NAMALWA (cell line): ENCODE data around the gene DNPEP.

Experiments
- DNase-seq: peaks from one replicate; pipeline ENCODE4 v3.0.0-alpha.2; 2015; ENCODE audit warnings: low spot score

The DNPEP gene

DNA sequence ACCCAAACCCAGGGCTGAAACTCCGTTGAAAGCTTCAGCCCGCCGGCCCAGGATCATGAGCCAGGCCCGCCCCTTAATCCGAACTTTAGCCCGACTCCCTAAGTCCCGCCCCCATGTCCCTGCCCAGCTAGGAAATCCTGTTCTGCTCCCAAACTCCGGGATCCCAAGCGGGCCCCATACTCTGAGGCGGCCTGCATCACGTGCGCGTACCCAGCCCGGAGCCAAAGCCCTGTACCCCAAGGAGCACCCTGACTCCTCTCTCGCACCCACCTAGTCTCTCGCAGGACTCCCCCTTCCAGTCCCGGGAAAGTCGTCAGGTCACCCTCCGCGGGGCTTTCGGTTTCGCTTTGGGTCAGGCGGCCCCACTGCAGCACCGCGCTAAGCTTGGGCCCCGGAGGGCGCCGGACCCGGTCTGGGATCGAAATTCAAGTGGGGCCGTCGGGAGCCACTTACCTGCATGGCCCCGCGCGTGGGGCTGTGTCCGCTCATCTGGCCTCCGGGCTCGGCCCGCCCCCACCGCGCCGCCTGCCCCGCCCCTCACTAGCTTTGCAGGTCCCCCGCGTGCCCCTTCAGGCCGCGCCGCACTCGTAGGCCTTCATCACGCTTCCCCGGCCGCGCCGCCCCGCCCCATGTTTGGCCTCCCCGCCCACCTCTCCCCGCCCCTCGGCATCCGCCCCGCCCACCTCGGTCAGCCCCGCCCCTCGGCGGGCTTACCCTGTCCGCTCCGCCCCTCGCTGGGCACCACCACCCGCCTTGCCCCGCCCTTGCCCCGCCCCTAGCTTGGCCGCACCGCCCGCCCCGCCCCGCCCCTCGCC is at the start of gene DNPEP:
TSS of gene DNPEP (minus strand) at position 607 of the 815 bp plus-strand sequence. CDS start at position 489, 118 bp downstream.
- peak; percentile 89 for DNase-seq

- no peak for DNase-seq
Measured at GRCh38 chr2:219437141-219437540, 49.4 kb upstream of the DNPEP start.

GRCh38 chr2:219436491-219436890 is 48.8 kb upstream of the DNPEP start:
- no peak for DNase-seq

DNA sequence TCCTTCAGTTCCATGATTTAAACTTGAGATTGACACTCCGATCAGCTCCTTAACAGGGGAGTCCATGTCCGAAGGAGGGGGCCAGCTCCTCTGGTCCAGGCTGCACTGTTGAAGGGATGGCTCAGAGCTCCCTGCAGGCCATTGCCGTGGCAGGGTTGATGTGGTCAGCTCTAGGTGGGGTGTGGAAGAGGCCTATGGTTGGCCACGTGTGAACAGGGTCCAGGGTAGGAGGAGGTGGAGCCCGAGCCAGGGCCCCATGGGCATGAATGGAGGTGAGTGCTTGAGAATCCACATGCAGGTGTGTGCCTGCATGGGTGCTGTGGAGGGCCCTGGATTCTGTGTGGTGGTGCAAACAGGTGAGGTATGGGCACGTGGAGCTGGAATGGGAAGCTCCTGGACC is 48.0 kb upstream of the DNPEP start:
- DNase-seq, result no peak

DNA sequence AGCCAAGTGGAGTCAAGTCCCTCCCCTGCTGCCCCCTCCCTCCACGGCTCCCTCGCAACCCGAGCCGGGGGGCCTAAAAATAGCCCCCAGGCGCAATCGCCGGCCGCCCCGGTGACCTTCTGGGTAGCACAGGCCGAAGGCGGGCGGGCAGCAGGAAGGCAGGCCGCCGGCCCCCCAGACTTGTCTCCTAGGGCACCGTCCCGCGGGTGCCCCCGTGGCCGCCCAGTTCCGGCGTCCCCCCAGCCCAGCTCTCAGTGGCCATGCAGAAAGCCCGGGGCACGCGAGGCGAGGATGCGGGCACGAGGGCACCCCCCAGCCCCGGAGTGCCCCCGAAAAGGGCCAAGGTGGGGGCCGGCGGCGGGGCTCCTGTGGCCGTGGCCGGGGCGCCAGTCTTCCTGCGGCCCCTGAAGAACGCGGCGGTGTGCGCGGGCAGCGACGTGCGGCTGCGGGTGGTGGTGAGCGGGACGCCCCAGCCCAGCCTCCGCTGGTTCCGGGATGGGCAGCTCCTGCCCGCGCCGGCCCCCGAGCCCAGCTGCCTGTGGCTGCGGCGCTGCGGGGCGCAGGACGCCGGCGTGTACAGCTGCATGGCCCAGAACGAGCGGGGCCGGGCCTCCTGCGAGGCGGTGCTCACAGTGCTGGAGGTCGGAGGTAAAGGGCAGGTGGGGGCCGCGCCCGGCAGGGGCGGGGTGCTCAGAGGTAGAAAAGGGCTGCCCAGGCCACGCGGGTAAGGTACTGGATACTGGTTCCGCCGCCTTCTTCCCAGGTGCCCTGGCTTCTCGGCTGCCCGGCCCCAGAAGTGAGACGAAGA is 47.2 kb upstream of the DNPEP start, which contains the start of gene SPEG:
TSS of gene SPEG (plus strand) at position 126 of the 808 bp plus-strand sequence. CDS start at position 261, 135 bp downstream.
- no peak for DNase-seq

- DNase-seq, result no peak
Measured at GRCh38 chr2:219434468-219434717, 46.7 kb upstream of the DNPEP start.

GRCh38 chr2:219433666-219434467 is 46.2 kb upstream of the DNPEP start:
- DNase-seq, result peak; percentile 60

DNA sequence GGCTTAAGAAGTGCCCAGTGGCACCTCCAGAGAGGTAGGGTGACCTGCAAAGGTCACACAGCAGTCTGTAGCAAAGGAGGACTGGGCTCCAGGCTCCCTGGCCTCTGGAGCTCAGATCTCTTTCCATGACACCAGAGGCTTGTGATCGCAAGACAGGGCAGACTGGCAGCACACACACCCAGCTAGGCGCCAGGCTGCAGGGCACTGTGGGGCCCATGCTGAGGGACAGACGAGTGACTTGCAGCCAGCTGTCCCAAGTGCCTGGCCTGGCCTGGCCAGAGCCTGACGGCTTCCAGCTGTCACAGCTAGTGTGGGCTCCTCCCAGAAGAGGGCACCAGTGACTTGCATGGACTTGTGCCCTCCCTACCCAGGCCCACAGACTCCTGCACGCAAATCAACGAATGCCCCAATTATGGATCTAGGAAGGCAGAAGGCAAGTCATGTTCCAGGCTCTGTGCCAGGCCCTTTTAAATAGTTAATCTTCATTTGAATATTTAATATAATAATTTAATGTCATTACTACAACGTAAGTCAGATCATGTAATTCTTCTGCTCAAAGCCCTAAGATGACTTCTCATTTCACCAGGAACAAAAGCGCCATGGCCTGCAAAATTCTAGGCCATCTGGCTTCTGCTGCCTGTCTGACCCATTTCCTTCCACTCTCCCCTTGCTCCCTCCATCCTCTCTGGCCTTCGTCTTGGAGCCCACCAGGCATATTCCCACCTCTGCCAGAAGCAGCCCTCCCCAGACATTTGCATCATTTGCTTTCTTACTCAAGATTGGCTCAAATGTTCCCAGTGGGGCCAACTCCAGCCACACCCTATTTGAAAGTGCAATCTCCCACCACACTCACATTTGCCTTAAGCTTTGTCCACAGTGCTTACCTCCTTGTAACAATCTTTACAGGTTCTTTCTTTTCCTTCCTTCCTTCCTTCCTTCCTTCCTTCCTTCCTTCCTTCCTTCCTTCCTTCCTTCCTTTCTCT is 43.2 kb upstream of the DNPEP start:
- peak; percentile 33 for DNase-seq

GRCh38 chr2:219429958-219430606 is 42.4 kb upstream of the DNPEP start:
- DNase-seq, result no peak

- no peak for DNase-seq
Measured at GRCh38 chr2:219428469-219428868, 40.8 kb upstream of the DNPEP start.

- no peak for DNase-seq
Measured at GRCh38 chr2:219426534-219427136, 38.9 kb upstream of the DNPEP start.

DNA sequence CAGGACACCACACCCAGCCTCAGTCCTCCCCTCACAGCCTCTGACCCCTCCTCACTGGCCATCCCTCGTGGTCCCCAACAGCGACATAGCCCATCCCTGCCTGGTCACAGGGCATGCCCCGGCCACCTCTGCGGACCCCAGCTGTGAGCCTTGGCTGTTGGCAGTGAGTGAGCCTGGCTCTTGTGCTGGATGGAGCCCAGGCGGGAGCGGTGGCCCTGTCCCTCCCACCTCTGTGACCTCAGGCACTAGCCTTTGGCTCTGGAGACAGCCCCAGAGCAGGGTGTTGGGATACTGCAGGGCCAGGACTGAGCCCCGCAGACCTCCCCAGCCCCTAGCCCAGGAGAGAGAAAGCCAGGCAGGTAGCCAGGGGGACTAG is 38.3 kb upstream of the DNPEP start:
- DNase-seq, result no peak

- no peak for DNase-seq
Measured at GRCh38 chr2:219425238-219426067, 37.7 kb upstream of the DNPEP start.

DNA sequence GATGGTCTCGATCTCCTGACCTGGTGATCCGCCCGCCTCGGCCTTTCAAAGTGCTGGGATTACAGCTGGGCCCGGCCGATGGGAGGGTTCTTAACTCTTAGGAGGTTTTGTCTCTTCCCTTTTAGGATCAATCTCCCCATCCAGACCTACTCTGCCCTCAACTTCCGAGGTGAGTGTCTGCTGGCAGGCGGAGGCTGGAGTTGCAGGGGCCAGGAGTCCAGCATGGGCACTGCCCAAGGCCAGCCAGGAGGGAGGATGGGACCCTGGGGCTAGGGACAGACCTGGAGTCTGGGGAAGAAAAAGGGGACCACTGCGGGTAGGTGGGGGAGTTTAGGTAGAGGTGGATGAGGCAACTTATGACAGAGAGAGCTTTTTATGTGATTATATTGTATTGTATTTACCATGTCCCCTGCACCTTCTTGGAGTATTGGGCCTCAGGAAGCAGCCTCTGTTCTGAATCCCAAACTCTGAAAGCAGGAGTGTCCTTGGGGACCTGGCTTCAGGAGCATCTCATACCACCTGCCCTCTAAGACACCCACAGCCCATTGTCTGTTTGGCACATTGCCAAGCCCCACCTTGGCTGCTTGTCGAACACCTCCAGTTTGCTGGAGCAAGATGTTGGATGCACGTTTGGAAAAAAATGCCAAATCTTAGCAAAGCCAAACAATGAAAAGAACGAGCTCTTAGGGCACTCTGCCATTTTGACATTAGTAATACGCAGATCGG is 36.1 kb upstream of the DNPEP start:
- no peak for DNase-seq

GRCh38 chr2:219422952-219423534 is 35.3 kb upstream of the DNPEP start:
- DNase-seq, result no peak

DNA sequence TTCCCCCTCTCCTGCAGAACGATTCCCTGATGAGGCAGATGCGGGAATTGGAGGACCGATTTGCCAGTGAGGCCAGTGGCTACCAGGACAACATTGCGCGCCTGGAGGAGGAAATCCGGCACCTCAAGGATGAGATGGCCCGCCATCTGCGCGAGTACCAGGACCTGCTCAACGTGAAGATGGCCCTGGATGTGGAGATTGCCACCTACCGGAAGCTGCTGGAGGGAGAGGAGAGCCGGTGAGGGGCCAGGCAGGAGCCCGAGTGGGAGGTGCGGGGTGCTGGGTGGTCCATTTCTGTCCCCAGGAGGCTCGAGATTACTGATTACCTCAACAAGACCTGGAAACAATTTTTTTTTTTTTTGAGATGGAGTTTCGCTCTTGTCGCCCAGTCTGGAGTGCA is 33.6 kb upstream of the DNPEP start:
- DNase-seq, result no peak

DNA sequence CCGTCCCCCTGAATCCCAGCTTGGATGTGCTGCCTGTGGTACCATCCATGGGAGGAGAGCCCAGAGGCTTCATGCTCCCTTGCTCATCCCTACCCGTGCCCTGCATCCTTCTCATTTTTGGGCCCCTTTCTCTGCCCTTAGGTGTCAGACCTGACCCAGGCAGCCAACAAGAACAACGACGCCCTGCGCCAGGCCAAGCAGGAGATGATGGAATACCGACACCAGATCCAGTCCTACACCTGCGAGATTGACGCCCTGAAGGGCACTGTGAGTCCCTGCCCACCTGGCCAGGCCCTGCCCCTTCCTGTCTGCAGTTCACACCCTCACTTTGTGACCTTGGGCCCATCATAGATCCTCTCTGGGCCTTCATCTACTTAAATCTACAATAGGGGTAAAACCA is 33.0 kb upstream of the DNPEP start:
- DNase-seq, result no peak
